IMR-90 (cell line): Measurements from ENCODE around the gene NUBP2. TPM values are rescaled to one million over a fixed set of nuclear protein-coding genes. Genes with fewer than 3 reads are reported as not detected.

Source experiments
- ATAC-seq: fragments of 200-7000 bp; cut with Tn5 transposase; 2 replicates; pipeline ENCODE4 v1.9.1; 2020; ENCODE audit warnings: low read depth, mild to moderate bottlenecking, moderate library complexity
- BruUV-seq: library from RNA; stranded (reverse); fragments of 400-500 nt; replicated peaks from 2 replicates; lab custom pipeline; 2021; lab: Mats Ljungman, UMichigan
- CTCF ChIA-PET: fragments of 300-600 bp; formaldehyde crosslinking; extraction: SDS; loops from one replicate; lab custom pipeline; 2021; ENCODE audit warnings: antibody characterized with exemption; lab: Yijun Ruan, JAX
- POLR2A ChIA-PET: fragments of 300-600 bp; sonication (Branson Sonifier 250); formaldehyde crosslinking; loops from one replicate; lab custom pipeline; 2022; ENCODE audit warnings: antibody characterized with exemption; ENCODE audit not compliant: unreplicated experiment; lab: Charles Lee
- DNase-seq: peaks from one replicate; pipeline ENCODE4 v3.0.0; 2013
- H2AFZ ChIP-seq: replicated peaks from 2 replicates; pipeline ENCODE3; 2013; ENCODE audit warnings: low read length, mild to moderate bottlenecking; ENCODE audit not compliant: poor library complexity
- H2AK5ac ChIP-seq: 2 replicates; pipeline ENCODE4 v1.6.1; 2013; ENCODE audit warnings: low read depth, low read length, inconsistent platforms
- H2AK9ac ChIP-seq: replicated peaks from 2 replicates; pipeline ENCODE3; 2013; ENCODE audit warnings: mild to moderate bottlenecking, low read depth, low read length, moderate library complexity; ENCODE audit not compliant: poor library complexity
- H2BK120ac ChIP-seq: 2 replicates; pipeline ENCODE4 v1.6.1; 2013; ENCODE audit warnings: low read depth, low read length, inconsistent platforms
- H2BK15ac ChIP-seq: 3 replicates; pipeline ENCODE4 v1.6.1; 2013; ENCODE audit warnings: low read depth, low read length, inconsistent platforms
- H2BK20ac ChIP-seq: 2 replicates; pipeline ENCODE4 v1.6.1; 2013; ENCODE audit warnings: low read depth, mild to moderate bottlenecking, inconsistent platforms, low read length, moderate library complexity
- H2BK5ac ChIP-seq: 2 replicates; pipeline ENCODE4 v1.6.1; 2013; ENCODE audit warnings: mild to moderate bottlenecking, low read depth, low read length, inconsistent platforms; ENCODE audit not compliant: poor library complexity, severe bottlenecking
- H3K14ac ChIP-seq: replicated peaks from 2 replicates; pipeline ENCODE4 v1.6.1; 2013; ENCODE audit warnings: low read depth, low read length, inconsistent platforms
- H3K18ac ChIP-seq: 2 replicates; pipeline ENCODE4 v1.6.1; 2013; ENCODE audit warnings: low read depth, low read length, control low read depth
- H3K23ac ChIP-seq: 2 replicates; pipeline ENCODE4 v1.6.1; 2013; ENCODE audit warnings: low read depth, low read length, inconsistent platforms
- H3K27ac ChIP-seq: 2 replicates; pipeline ENCODE4 v1.5.1; 2013; ENCODE audit warnings: mild to moderate bottlenecking, control low read depth, low read length; ENCODE audit not compliant: insufficient read depth
- H3K27me3 ChIP-seq: 2 replicates; pipeline ENCODE4 v1.6.1; 2013; ENCODE audit warnings: low read length; ENCODE audit not compliant: control insufficient read depth, insufficient read depth
- H3K36me3 ChIP-seq: 2 replicates; pipeline ENCODE4 v1.6.1; 2013; ENCODE audit warnings: low read length, mixed read lengths; ENCODE audit not compliant: control insufficient read depth, insufficient read depth
- H3K4ac ChIP-seq: 2 replicates; pipeline ENCODE4 v1.6.1; 2013; ENCODE audit warnings: low read depth, low read length, inconsistent platforms
- H3K4me1 ChIP-seq: 2 replicates; pipeline ENCODE4 v1.6.1; 2013; ENCODE audit warnings: low read length, mixed read lengths; ENCODE audit not compliant: control insufficient read depth, insufficient read depth
- H3K4me2 ChIP-seq: 2 replicates; pipeline ENCODE4 v1.6.1; 2013; ENCODE audit warnings: low read depth, mild to moderate bottlenecking, control low read depth, low read length, moderate library complexity
- H3K4me3 ChIP-seq: 2 replicates; pipeline ENCODE4 v1.5.1; 2013; ENCODE audit warnings: low read depth, mild to moderate bottlenecking, control low read depth, low read length, moderate library complexity; ENCODE audit not compliant: insufficient read depth
- H3K56ac ChIP-seq: 2 replicates; pipeline ENCODE4 v1.6.1; 2013; ENCODE audit warnings: low read length, inconsistent platforms; ENCODE audit not compliant: insufficient read depth; ENCODE audit errors: extremely low read depth
- H3K79me1 ChIP-seq, 2 experiments: 2 replicates each; pipeline ENCODE4 v1.6.1; 2013; ENCODE audit warnings: low read length in 2 of 2, inconsistent platforms in 1 of 2, low read depth in 1 of 2
- H3K9ac ChIP-seq: 2 replicates; pipeline ENCODE4 v1.6.1; 2013; ENCODE audit warnings: low read depth, low read length, control low read depth
- H3K9me1 ChIP-seq: 2 replicates; pipeline ENCODE4 v1.6.1; 2013; ENCODE audit warnings: low read length, inconsistent platforms; ENCODE audit not compliant: insufficient read depth
- H3K9me3 ChIP-seq: 2 replicates; pipeline ENCODE4 v1.6.1; 2013; ENCODE audit warnings: low read length; ENCODE audit not compliant: control insufficient read depth, insufficient read depth
- H4K20me1 ChIP-seq: 2 replicates; pipeline ENCODE4 v1.6.1; 2013; ENCODE audit warnings: low read length, inconsistent platforms; ENCODE audit not compliant: insufficient read depth
- H4K5ac ChIP-seq: 2 replicates; pipeline ENCODE4 v1.6.1; 2013; ENCODE audit warnings: mild to moderate bottlenecking, low read depth, low read length, control low read depth
- H4K8ac ChIP-seq, 2 experiments: 2 replicates each; pipeline ENCODE4 v1.6.1; 2013; ENCODE audit warnings: low read depth in 2 of 2, low read length in 2 of 2, control low read depth in 1 of 2, inconsistent platforms in 1 of 2
- H4K91ac ChIP-seq: 2 replicates; pipeline ENCODE4 v1.6.1; 2013; ENCODE audit warnings: low read depth, low read length, inconsistent platforms; ENCODE audit not compliant: insufficient read depth
- BHLHE40 ChIP-seq: fragments of 150-350 bp; IDR thresholded peaks from 2 replicates; pipeline ENCODE4 v1.6.1; 2016; ENCODE audit warnings: mild to moderate bottlenecking, low read depth, low read length
- CEBPB ChIP-seq: IDR thresholded peaks from 2 replicates; pipeline ENCODE4 v1.6.1; 2012; ENCODE audit warnings: low read depth, low read length, improper control_type of control experiment
- CHD1 ChIP-seq: IDR thresholded peaks from 2 replicates; pipeline ENCODE4 v1.6.1; 2012; ENCODE audit warnings: low read depth, low read length, improper control_type of control experiment
- FOS ChIP-seq: fragments of 150-350 bp; IDR thresholded peaks from 2 replicates; pipeline ENCODE4 v1.6.1; 2016; ENCODE audit warnings: low read depth, low read length
- MAFK ChIP-seq: IDR thresholded peaks from 2 replicates; pipeline ENCODE4 v1.6.1; 2012; ENCODE audit warnings: low read depth, low read length, improper control_type of control experiment
- MAZ ChIP-seq: IDR thresholded peaks from 2 replicates; pipeline ENCODE4 v1.6.1; 2012; ENCODE audit warnings: low read depth, mild to moderate bottlenecking, low read length, improper control_type of control experiment, moderate library complexity, borderline replicate concordance
- WGBS, 2 experiments: methylation state at CpG; one replicate each; pipeline versions ENCODE4 v1.1.5 to v1.1.7; 2013; ENCODE audit warnings: missing lambda C conversion rate in 2 of 2; ENCODE audit not compliant: insufficient read length in 1 of 2; ENCODE audit errors: extremely low coverage in 2 of 2; 5-methylcytosine and 5-hydroxymethylcytosine counted together
- dilution Hi-C: fragments of 300-500 bp; cut with HindIII; formaldehyde crosslinking; loops from one replicate; pipeline ENCODE4 v1.14.3; 2018; ENCODE audit warnings: low sequenced_read_pairs; ENCODE audit not compliant: unreplicated experiment
- in situ Hi-C: fragments of 300-500 bp; cut with MboI; formaldehyde crosslinking; loops from 3 replicates; pipeline ENCODE4 v1.14.3; 2019; ENCODE audit warnings: low sequenced_read_pairs, inconsistent platforms, mixed read lengths
- intact Hi-C: fragments of 100-400 bp; cut with micrococcal nuclease; formaldehyde crosslinking; loops from 2 replicates; pipeline ENCODE4 v1.10.0; 2022
- polyA plus RNA-seq, 3 experiments: library from polyadenylated mRNA; depleted of rRNA; stranded (reverse); fragments of >200 nt; gene quantifications; 2 replicates each; pipeline ENCODE4 v1.2.3, GENCODE V29; 2012; ENCODE audit warnings: low replicate concordance in 1 of 3
- total RNA-seq: library from RNA; depleted of rRNA; stranded (reverse); fragments of >200 nt; gene quantifications from 2 replicates; pipeline ENCODE4 v1.2.3, GENCODE V29; 2012

NUBP2 gene
- total and polyA plus RNA-seq, 2 of the 4 experiments (the other 2 are of a cell fraction), result 62.6 to 131 TPM

GRCh38 chr16:1776672-1776955 lies 6.1 kb upstream of the NUBP2 start:
- Histone ChIP-seq H3K18ac (no peak overlapping the region), H2AK9ac (no peak overlapping the region), H3K4ac (no peak overlapping the region), H2BK5ac (no peak overlapping the region), H3K23ac (no peak overlapping the region), H3K4me2 (no peak overlapping the region), H3K9me1 (peaks cover 7% of the 10 kb centered on the region; the same call in 1 of the 2 replicates), H3K4me1 (peaks cover 16% of the 10 kb centered on the region), H3K27ac (no peak overlapping the region), H3K9ac (no peak overlapping the region), H2AFZ (peak overlapping the region; percentile 51), H3K9me3 (no peaks in the 10 kb centered on the region), H3K36me3 (peaks cover 34% of the 10 kb centered on the region), H3K56ac (no peak overlapping the region), H3K27me3 (no peaks in the 10 kb centered on the region), H4K20me1 (peaks cover 21% of the 10 kb centered on the region), H3K79me1 (peaks cover 17 to 63% of the 10 kb centered on the region in 2 experiments), H2BK15ac (no peak overlapping the region), H2BK120ac (no peak overlapping the region), H2AK5ac (no peak overlapping the region), H3K4me3 (no peak overlapping the region), H4K5ac (no peak overlapping the region), H3K14ac (no peak overlapping the region), H4K8ac (no peak overlapping the region), H2BK20ac (no peak overlapping the region), H4K91ac (no peak overlapping the region)
- intact Hi-C loops, result no loop called here
- dilution Hi-C loops, result no loop called here
- ATAC-seq, result no peak
- WGBS, 2 experiments, result no CpG with 5 or more reads among the region's 13 CpGs
- DNase-seq, result no peak
- ChIA-PET CTCF (no interaction called here), POLR2A (no interaction called here)
- no TSS peak for BruUV-seq
- TF ChIP-seq BHLHE40 (no peak), FOS (no peak), CEBPB (no peak), CHD1 (no peak), MAFK (no peak), MAZ (no peak)
- in situ Hi-C loops, result no loop called here
